ENCODE data around the gene CCNF.

CCNF gene

GRCh38 chr16:2501946-2502895, 73.0 kb downstream of the CCNF start:
- Histone ChIP-seq H3K9ac (ENCODE audit: low read length) (peak overlapping the region; percentile 9), H3K4me3 (ENCODE audit: low read length) (no peak overlapping the region), H3K9me3 (ENCODE audit: control insufficient read depth, low read length) (no peaks in the 10 kb centered on the region), H3K27me3 (replicated peaks; ENCODE audit: control insufficient read depth, insufficient read depth, low read length) (no peaks in the 10 kb centered on the region), H3K4me1 (ENCODE audit: control insufficient read depth, insufficient read depth, low read length) (peaks cover 39% of the 10 kb centered on the region), H3K36me3 (ENCODE audit: control insufficient read depth, insufficient read depth, low read length, severe bottlenecking) (no peaks in the 10 kb centered on the region)
- no peak for DNase-seq (ENCODE audit: low read depth)

GRCh38 chr16:2505695-2506094, 76.4 kb downstream of the CCNF start:
- DNase-seq (ENCODE audit: low read depth) = no peak
- Histone ChIP-seq H3K4me3 (ENCODE audit: low read length) (no peak overlapping the region), H3K9me3 (ENCODE audit: control insufficient read depth, low read length) (no peaks in the 10 kb centered on the region), H3K27me3 (replicated peaks; ENCODE audit: control insufficient read depth, insufficient read depth, low read length) (no peaks in the 10 kb centered on the region), H3K4me1 (ENCODE audit: control insufficient read depth, insufficient read depth, low read length) (peaks cover 30% of the 10 kb centered on the region), H3K9ac (ENCODE audit: low read length) (no peak overlapping the region), H3K36me3 (ENCODE audit: control insufficient read depth, insufficient read depth, low read length, severe bottlenecking) (no peaks in the 10 kb centered on the region)

GRCh38 chr16:2507052-2507659, 77.9 kb downstream of the CCNF start:
- Histone ChIP-seq H3K9me3 (ENCODE audit: control insufficient read depth, low read length) (no peaks in the 10 kb centered on the region), H3K4me1 (ENCODE audit: control insufficient read depth, insufficient read depth, low read length) (peaks cover 31% of the 10 kb centered on the region), H3K36me3 (ENCODE audit: control insufficient read depth, insufficient read depth, low read length, severe bottlenecking) (no peaks in the 10 kb centered on the region), H3K27me3 (replicated peaks; ENCODE audit: control insufficient read depth, insufficient read depth, low read length) (no peaks in the 10 kb centered on the region), H3K9ac (ENCODE audit: low read length) (no peak overlapping the region), H3K4me3 (ENCODE audit: low read length) (no peak overlapping the region)
- DNase-seq (ENCODE audit: low read depth) = no peak

GRCh38 chr16:2507665-2508064, 78.4 kb downstream of the CCNF start:
- Histone ChIP-seq H3K4me1 (ENCODE audit: control insufficient read depth, insufficient read depth, low read length) (peaks cover 26% of the 10 kb centered on the region), H3K4me3 (ENCODE audit: low read length) (no peak overlapping the region), H3K9ac (ENCODE audit: low read length) (no peak overlapping the region), H3K9me3 (ENCODE audit: control insufficient read depth, low read length) (no peaks in the 10 kb centered on the region), H3K36me3 (ENCODE audit: control insufficient read depth, insufficient read depth, low read length, severe bottlenecking) (no peaks in the 10 kb centered on the region), H3K27me3 (replicated peaks; ENCODE audit: control insufficient read depth, insufficient read depth, low read length) (no peaks in the 10 kb centered on the region)
- no peak for DNase-seq (ENCODE audit: low read depth)

All from adipocyte (in vitro differentiated cells).